Karpas-422 (cell line): ENCODE data around the gene DAAM2. TPM values are rescaled to one million over a fixed set of nuclear protein-coding genes. Genes with fewer than 3 reads are reported as not detected.

Experiments
- DNase-seq: peaks from one replicate; pipeline ENCODE4 v3.0.0-alpha.2; 2015
- H2AFZ ChIP-seq: fragments of 200-600 bp; sonication (generic); 2 replicates; pipeline ENCODE4 v1.6.1; 2014; ENCODE audit warnings: antibody characterized with exemption, low read length, mixed read lengths
- H3K27ac ChIP-seq: fragments of 200-600 bp; sonication (generic); 2 replicates; pipeline ENCODE4 v1.5.1; 2014; ENCODE audit warnings: mild to moderate bottlenecking, low read length, moderate library complexity
- H3K27me3 ChIP-seq: fragments of 200-600 bp; sonication (generic); 2 replicates; pipeline ENCODE4 v1.6.1; 2014; ENCODE audit warnings: low read length, mixed read lengths
- H3K36me3 ChIP-seq: fragments of 200-600 bp; sonication (generic); 2 replicates; pipeline ENCODE4 v1.6.1; 2014; ENCODE audit warnings: low read length, mixed read lengths; ENCODE audit not compliant: insufficient read depth
- H3K4me1 ChIP-seq: fragments of 200-600 bp; sonication (generic); 2 replicates; pipeline ENCODE4 v1.6.1; 2014; ENCODE audit warnings: mild to moderate bottlenecking, low read length, mixed read lengths
- H3K4me2 ChIP-seq: fragments of 200-600 bp; sonication (generic); 2 replicates; pipeline ENCODE4 v1.6.1; 2014; ENCODE audit warnings: low read length, low read depth, mild to moderate bottlenecking; ENCODE audit not compliant: poor library complexity, severe bottlenecking
- H3K4me3 ChIP-seq: fragments of 200-600 bp; sonication (generic); 2 replicates; pipeline ENCODE4 v1.5.1; 2014; ENCODE audit warnings: mild to moderate bottlenecking, antibody characterized with exemption, low read length, mixed read lengths
- H3K79me2 ChIP-seq: fragments of 200-600 bp; sonication (generic); 2 replicates; pipeline ENCODE4 v1.6.1; 2014; ENCODE audit warnings: mild to moderate bottlenecking, low read length, mixed read lengths
- H3K9ac ChIP-seq: fragments of 200-600 bp; sonication (generic); 2 replicates; pipeline ENCODE4 v1.6.0; 2014; ENCODE audit warnings: low read length
- H3K9me2 ChIP-seq: fragments of 200-600 bp; sonication (generic), shearing (Covaris generic); replicated peaks from 2 replicates; pipeline ENCODE4 v1.6.0; 2014; ENCODE audit warnings: mild to moderate bottlenecking, low read length, moderate library complexity; ENCODE audit not compliant: insufficient read depth
- H3K9me3 ChIP-seq: fragments of 300-700, 200-600 bp; sonication (generic); 2 replicates; pipeline ENCODE4 v1.6.1; 2014; ENCODE audit warnings: low read length, mixed read lengths
- H4K20me1 ChIP-seq: fragments of 200-600 bp; sonication (generic); 2 replicates; pipeline ENCODE4 v1.6.1; 2014; ENCODE audit warnings: mild to moderate bottlenecking, antibody characterized with exemption, low read length, low read depth; ENCODE audit not compliant: insufficient read depth
- total RNA-seq: library from RNA; depleted of rRNA; stranded (reverse); fragments of >200 nt; shearing (Covaris generic); gene quantifications from 2 replicates; pipeline ENCODE4 v1.2.3, GENCODE V29; 2014; ENCODE audit warnings: low replicate concordance; rRNA removed

The DAAM2 gene
- total RNA-seq, 1 experiment from 2014 or later = not detected

DNA sequence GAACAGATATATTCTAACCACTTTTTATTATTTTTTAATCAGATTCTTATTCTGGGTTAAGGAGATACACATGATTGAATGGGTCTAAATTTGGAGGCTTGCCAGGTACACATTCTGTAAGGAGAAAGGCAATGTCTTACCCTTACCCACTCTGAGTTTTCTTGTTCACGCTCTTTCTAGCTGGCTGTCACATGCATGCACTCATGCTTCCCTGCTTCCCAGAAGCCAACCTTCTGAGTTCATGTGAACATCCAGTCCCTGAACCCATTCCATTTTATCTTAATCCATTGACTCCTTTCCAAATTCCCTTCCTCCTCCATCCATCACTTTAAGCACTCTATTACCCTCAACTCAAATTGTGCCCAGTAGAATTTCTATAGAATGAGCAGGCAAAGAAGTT lies 159.5 kb downstream of the DAAM2 start:
- H3K4me2 ChIP-seq = no peak overlapping the region
- no peaks in the 10 kb centered on the region for H3K4me1 ChIP-seq
- no peak overlapping the region for H3K27ac ChIP-seq
- H3K9me3 ChIP-seq = no peaks in the 10 kb centered on the region
- no peaks in the 10 kb centered on the region for H3K9me2 ChIP-seq
- no peak overlapping the region for H3K9ac ChIP-seq
- no peaks in the 10 kb centered on the region for H4K20me1 ChIP-seq
- no peak overlapping the region for H2AFZ ChIP-seq
- no peaks in the 10 kb centered on the region for H3K27me3 ChIP-seq
- no peaks in the 10 kb centered on the region for H3K79me2 ChIP-seq
- DNase-seq = no peak
- H3K36me3 ChIP-seq = no peaks in the 10 kb centered on the region
- no peak overlapping the region for H3K4me3 ChIP-seq

DNA sequence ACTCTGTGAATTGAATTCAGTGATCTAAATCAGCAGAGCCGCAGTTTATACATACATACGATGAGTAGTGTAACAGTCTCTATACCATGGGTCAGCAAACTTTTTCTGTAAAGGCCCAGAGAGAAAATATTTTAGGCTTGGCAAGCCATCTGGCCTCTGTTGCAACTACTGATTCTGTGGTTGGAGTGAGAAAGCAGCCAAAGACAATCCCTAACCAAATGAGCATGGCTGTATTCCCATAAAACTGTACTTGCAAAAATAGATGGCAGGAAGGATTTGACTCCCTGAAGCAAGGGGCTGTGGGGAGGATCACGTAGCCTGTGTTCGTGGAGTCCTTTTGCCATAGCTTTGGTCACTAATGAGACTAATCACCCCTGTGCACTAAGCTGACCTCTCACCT lies 160.0 kb downstream of the DAAM2 start:
- H3K9me2 ChIP-seq = no peaks in the 10 kb centered on the region
- H3K4me3 ChIP-seq = no peak overlapping the region
- no peak overlapping the region for H2AFZ ChIP-seq
- H3K4me1 ChIP-seq = no peaks in the 10 kb centered on the region
- no peaks in the 10 kb centered on the region for H3K27me3 ChIP-seq
- H3K9ac ChIP-seq = no peak overlapping the region
- H4K20me1 ChIP-seq = no peaks in the 10 kb centered on the region
- no peaks in the 10 kb centered on the region for H3K9me3 ChIP-seq
- H3K79me2 ChIP-seq = no peaks in the 10 kb centered on the region
- no peak overlapping the region for H3K27ac ChIP-seq
- no peaks in the 10 kb centered on the region for H3K36me3 ChIP-seq
- DNase-seq = no peak
- no peak overlapping the region for H3K4me2 ChIP-seq

DNA sequence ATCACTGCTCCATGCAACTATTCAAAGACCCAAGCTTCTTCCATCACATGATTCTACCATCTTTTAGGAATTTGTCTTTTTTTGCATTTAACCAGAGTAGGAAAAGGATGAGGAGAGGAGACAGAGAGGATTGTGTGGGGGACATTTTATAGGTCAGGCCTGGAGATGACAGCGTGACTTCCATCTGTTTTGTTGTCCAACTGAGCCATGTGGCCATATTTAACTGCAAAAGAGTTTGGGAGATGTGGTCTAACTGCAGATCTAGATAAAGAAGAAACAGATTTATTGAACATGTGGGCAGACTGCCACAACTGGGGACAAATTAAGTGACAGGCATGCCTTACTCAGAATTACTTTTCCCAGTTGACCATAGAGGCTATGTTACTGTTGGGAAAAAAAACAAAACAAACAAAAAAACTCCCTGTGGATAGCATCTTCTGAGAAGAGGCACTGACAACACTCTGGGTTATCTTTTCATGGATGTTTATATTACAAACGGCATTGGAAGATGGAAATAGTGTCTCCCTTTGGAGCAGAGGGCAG lies 161.0 kb downstream of the DAAM2 start:
- Histone ChIP-seq H4K20me1 (no peaks in the 10 kb centered on the region), H3K4me3 (no peak overlapping the region), H3K79me2 (no peaks in the 10 kb centered on the region), H3K4me2 (no peak overlapping the region), H3K9me3 (no peaks in the 10 kb centered on the region), H2AFZ (no peak overlapping the region), H3K36me3 (no peaks in the 10 kb centered on the region), H3K4me1 (no peaks in the 10 kb centered on the region), H3K27ac (no peak overlapping the region), H3K27me3 (no peaks in the 10 kb centered on the region), H3K9ac (no peak overlapping the region), H3K9me2 (no peaks in the 10 kb centered on the region)
- no peak for DNase-seq

Other genes starting within 250 kb of the DAAM2 start
- not detected in 2 replicates for gene KIF6, start 67.0 kb upstream of the DAAM2 start, total RNA-seq
- gene MOCS1, start 142.1 kb downstream of the DAAM2 start, total RNA-seq = not detected in 2 replicates